OCI-LY1 (cell line): ENCODE measurements around the gene ADCY1.

ENCODE experiments used
- H2AFZ ChIP-seq: fragments of 200-600 bp; sonication (generic), shearing (Covaris generic); 2 replicates; pipeline ENCODE4 v1.6.0; 2014; ENCODE audit warnings: antibody characterized with exemption, mild to moderate bottlenecking, low read length
- H3F3A ChIP-seq: fragments of 200-600 bp; sonication (generic), shearing (Covaris generic); 2 replicates; pipeline ENCODE4 v1.6.0; 2014; ENCODE audit warnings: mild to moderate bottlenecking, antibody characterized with exemption, low read length, moderate library complexity; ENCODE audit not compliant: insufficient read depth
- H3K27ac ChIP-seq: fragments of 200-600 bp; sonication (generic); 2 replicates; pipeline ENCODE4 v1.5.1; 2014; ENCODE audit warnings: low read length, mixed run types, mild to moderate bottlenecking, low read depth; ENCODE audit not compliant: poor library complexity, severe bottlenecking
- H3K27me3 ChIP-seq: fragments of 200-600 bp; sonication (generic); 2 replicates; pipeline ENCODE4 v1.6.0; 2014; ENCODE audit warnings: antibody characterized with exemption, mild to moderate bottlenecking, low read length, moderate library complexity; ENCODE audit not compliant: insufficient read depth
- H3K36me3 ChIP-seq: fragments of 200-600 bp; sonication (generic); 2 replicates; pipeline ENCODE4 v1.6.1; 2014; ENCODE audit warnings: mild to moderate bottlenecking, antibody characterized with exemption, low read length, moderate library complexity, mixed read lengths; ENCODE audit not compliant: insufficient read depth
- H3K4me1 ChIP-seq: fragments of 200-600 bp; sonication (generic); 2 replicates; pipeline ENCODE4 v1.5.1; 2014; ENCODE audit warnings: mild to moderate bottlenecking, low read length, moderate library complexity; ENCODE audit not compliant: insufficient read depth, severe bottlenecking
- H3K4me2 ChIP-seq: fragments of 200-600 bp; sonication (generic), shearing (Covaris generic); 2 replicates; pipeline ENCODE4 v1.6.1; 2014; ENCODE audit warnings: low read length
- H3K4me3 ChIP-seq: fragments of 200-600 bp; sonication (generic); 2 replicates; pipeline ENCODE4 v1.5.1; 2014; ENCODE audit warnings: low read length, low read depth, mild to moderate bottlenecking, mixed read lengths; ENCODE audit not compliant: poor library complexity, severe bottlenecking
- H3K79me2 ChIP-seq: fragments of 200-600 bp; shearing (Covaris generic); 2 replicates; pipeline ENCODE4 v1.6.1; 2016; ENCODE audit warnings: mixed run types, low read length, mixed read lengths; ENCODE audit not compliant: insufficient read depth
- H3K9ac ChIP-seq: fragments of 200-600 bp; sonication (generic), shearing (Covaris generic); 2 replicates; pipeline ENCODE4 v1.6.1; 2014; ENCODE audit warnings: mild to moderate bottlenecking, low read length, mixed read lengths
- H3K9me2 ChIP-seq: fragments of 200-600 bp; sonication (generic), shearing (Covaris generic); 2 replicates; pipeline ENCODE4 v1.6.1; 2014; ENCODE audit warnings: low read depth, mild to moderate bottlenecking, low read length, mixed read lengths
- H3K9me3 ChIP-seq: fragments of 200-600 bp; shearing (Covaris generic); 2 replicates; pipeline ENCODE4 v1.6.1; 2014; ENCODE audit warnings: low read length, mixed read lengths
- H4K20me1 ChIP-seq: fragments of 200-600 bp; sonication (generic), shearing (Covaris generic); 2 replicates; pipeline ENCODE4 v1.6.0; 2016; ENCODE audit warnings: mild to moderate bottlenecking, low read length; ENCODE audit not compliant: insufficient read depth
- CTCF ChIP-seq: fragments of 200-600 bp; sonication (generic), shearing (Covaris generic); IDR thresholded peaks from 2 replicates; pipeline ENCODE4 v1.5.1; 2017; ENCODE audit warnings: mild to moderate bottlenecking, antibody characterized with exemption, low read length, moderate library complexity, mixed read lengths
- EZH2 ChIP-seq: fragments of 200-600 bp; sonication (generic), shearing (Covaris generic); IDR thresholded peaks from 2 replicates; pipeline ENCODE4 v1.8.0; 2017; ENCODE audit warnings: borderline replicate concordance, mixed run types, mild to moderate bottlenecking, antibody characterized with exemption, low read length, moderate library complexity, mixed read lengths

ADCY1 gene

DNA sequence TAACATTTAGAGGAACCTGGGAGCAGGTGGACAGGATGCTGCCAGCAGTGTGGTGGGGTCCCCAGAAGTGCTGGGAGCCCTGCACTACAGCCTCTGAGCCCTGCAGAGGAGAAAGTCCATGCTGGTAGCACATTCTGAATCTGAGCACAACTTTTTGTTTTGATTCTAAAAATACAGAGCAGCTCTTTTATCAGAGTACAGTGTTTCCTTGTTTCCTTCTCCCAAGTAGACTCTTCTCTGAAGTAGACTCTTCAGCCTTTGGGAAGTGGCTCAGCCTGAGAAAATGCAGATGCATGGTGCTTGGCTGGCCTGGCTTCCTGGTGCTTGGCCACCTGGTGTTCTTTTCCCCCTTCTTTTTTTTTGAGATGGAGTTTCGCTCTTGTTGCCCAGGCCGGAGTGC is 9.1 kb downstream of the ADCY1 start:
- no peak overlapping the region for H3K4me2 ChIP-seq
- H3K36me3 ChIP-seq = no peaks in the 10 kb centered on the region
- no peak overlapping the region for H3K9ac ChIP-seq
- H3K79me2 ChIP-seq = no peaks in the 10 kb centered on the region
- no peaks in the 10 kb centered on the region for H3K27me3 ChIP-seq
- no peaks in the 10 kb centered on the region for H3K4me1 ChIP-seq
- no peaks in the 10 kb centered on the region for H3K9me2 ChIP-seq
- H3F3A ChIP-seq = no peaks in the 10 kb centered on the region
- no peak overlapping the region for H3K4me3 ChIP-seq
- no peak overlapping the region for H3K27ac ChIP-seq
- TF ChIP-seq CTCF (no peak), EZH2 (no peak)
- no peaks in the 10 kb centered on the region for H3K9me3 ChIP-seq
- H2AFZ ChIP-seq = no peak overlapping the region
- H4K20me1 ChIP-seq = no peaks in the 10 kb centered on the region

DNA sequence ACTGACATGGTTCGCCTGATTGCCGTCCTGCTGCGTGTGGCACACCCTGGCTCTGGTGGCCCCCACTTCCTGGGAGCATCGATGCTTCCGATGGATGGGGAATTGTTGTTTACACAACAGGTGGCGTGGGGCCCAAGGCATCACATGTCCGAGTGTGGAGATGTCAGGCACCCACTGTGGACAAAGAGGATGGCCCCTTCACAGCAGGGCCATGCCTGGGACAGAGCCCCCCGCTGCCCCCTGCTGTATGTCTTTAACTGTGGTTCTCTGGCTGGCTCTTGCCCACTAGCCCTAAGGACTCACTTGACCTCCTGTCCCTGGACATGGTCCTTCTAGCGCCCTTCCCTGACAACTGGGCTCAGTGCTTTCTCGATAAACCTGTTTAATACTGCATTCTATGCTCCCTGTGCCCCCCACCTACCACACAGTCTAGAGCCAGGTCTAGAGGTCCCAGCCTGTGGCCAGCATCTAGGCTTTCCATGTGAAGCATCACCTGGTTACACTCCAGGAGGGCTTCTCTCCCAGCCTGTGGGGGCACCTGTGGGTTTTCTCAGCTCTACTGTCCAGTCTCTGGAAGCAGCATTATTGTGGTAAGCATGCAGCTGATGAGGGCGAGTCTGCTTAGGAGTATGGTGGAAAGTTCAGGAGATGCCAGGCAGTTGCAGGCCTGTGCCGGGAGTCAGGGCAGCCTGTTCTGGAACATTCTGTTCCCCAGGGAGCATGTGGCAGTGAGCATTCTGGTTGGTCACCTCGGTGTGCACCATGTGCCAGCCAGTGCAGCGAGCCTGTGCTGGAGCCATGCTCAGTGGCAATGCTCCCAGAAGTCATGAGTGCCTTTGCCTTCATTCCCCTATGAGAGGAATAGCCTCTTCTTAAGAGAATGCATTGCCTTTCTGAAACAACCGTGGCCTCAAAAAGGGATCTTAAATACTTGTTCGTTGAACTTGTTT is 10.4 kb downstream of the ADCY1 start:
- Histone ChIP-seq H3K9me2 (no peaks in the 10 kb centered on the region), H3K27ac (no peak overlapping the region), H3K4me2 (no peak overlapping the region), H3F3A (no peaks in the 10 kb centered on the region), H3K4me3 (no peak overlapping the region), H3K9ac (no peak overlapping the region), H3K36me3 (no peaks in the 10 kb centered on the region), H3K79me2 (no peaks in the 10 kb centered on the region), H3K9me3 (no peaks in the 10 kb centered on the region), H4K20me1 (no peaks in the 10 kb centered on the region), H3K4me1 (no peaks in the 10 kb centered on the region), H3K27me3 (no peaks in the 10 kb centered on the region), H2AFZ (no peak overlapping the region)
- TF ChIP-seq CTCF (no peak), EZH2 (no peak)

DNA sequence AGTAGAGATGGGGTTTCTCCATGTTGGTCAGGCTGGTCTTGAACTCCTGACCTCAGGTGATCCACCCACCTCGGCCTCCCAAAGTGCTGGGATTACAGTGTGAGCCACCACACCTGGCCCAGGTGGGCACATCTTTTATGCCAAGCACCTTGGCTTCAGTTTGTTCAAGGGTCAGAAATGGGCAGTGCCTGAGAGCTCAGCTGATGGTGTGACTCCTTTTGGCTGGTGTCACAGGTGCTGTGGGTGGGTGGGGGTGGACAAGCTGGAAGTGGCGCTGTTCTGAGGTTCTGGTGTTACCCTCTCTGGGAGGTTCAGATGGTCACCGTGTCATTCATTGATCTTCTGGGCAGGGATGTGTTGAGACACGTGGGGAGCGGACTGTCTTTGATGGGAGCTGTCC is 11.5 kb downstream of the ADCY1 start:
- Histone ChIP-seq H3F3A (no peaks in the 10 kb centered on the region), H3K9ac (no peak overlapping the region), H3K36me3 (no peaks in the 10 kb centered on the region), H3K9me3 (no peaks in the 10 kb centered on the region), H2AFZ (no peak overlapping the region), H3K4me2 (no peak overlapping the region), H3K4me3 (no peak overlapping the region), H3K9me2 (no peaks in the 10 kb centered on the region), H4K20me1 (no peaks in the 10 kb centered on the region), H3K27me3 (no peaks in the 10 kb centered on the region), H3K79me2 (no peaks in the 10 kb centered on the region), H3K27ac (no peak overlapping the region), H3K4me1 (no peaks in the 10 kb centered on the region)
- TF ChIP-seq CTCF (no peak), EZH2 (no peak)
